Subcutaneous adipose tissue (tissue), 4 donors: ENCODE data around the gene GRIN2A. TPM values are rescaled to one million over a fixed set of nuclear protein-coding genes. Genes with fewer than 3 reads are reported as not detected.

ENCODE experiments used
- total RNA-seq, 4 donors: library from RNA; depleted of rRNA; stranded (reverse); fragments of >200 nt; gene quantifications; one replicate each; pipeline ENCODE4 v1.1.0, GENCODE V29; 2016
- TF ChIP-seq, protein P1 (sequence below): fragments of 450-650 bp; IDR thresholded peaks from one replicate; pipeline ENCODE4 v1.5.1; 2016; ENCODE audit warnings: low read depth, mild to moderate bottlenecking, control low read depth, antibody characterized with exemption, moderate library complexity

GRIN2A gene
- total RNA-seq, 4 donors from 2014 or later = under 0.01 to 0.19 (median 0.17) TPM; not detected in 1

DNA sequence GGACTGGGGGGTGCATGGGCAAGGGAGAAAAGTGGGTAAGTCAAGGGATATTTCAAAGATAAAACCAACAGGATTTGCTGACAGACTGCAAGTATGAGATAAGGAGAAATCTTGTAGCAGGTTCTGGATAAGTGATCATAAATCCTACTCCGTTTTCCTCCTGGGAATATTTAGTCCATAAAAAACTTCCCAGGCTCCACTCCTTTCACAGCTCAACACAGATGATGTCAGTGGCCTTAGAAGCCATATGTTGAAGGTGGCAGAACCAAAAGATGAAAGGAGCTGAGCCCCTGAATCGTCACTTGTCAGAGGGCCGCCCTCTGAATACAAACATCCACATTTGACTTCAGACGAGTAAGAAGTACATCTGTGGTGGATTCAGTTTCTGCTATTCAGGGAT lies 71.7 kb downstream of the GRIN2A start:
- TF ChIP-seq, protein P1, sequence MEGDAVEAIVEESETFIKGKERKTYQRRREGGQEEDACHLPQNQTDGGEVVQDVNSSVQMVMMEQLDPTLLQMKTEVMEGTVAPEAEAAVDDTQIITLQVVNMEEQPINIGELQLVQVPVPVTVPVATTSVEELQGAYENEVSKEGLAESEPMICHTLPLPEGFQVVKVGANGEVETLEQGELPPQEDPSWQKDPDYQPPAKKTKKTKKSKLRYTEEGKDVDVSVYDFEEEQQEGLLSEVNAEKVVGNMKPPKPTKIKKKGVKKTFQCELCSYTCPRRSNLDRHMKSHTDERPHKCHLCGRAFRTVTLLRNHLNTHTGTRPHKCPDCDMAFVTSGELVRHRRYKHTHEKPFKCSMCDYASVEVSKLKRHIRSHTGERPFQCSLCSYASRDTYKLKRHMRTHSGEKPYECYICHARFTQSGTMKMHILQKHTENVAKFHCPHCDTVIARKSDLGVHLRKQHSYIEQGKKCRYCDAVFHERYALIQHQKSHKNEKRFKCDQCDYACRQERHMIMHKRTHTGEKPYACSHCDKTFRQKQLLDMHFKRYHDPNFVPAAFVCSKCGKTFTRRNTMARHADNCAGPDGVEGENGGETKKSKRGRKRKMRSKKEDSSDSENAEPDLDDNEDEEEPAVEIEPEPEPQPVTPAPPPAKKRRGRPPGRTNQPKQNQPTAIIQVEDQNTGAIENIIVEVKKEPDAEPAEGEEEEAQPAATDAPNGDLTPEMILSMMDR = no peak

DNA sequence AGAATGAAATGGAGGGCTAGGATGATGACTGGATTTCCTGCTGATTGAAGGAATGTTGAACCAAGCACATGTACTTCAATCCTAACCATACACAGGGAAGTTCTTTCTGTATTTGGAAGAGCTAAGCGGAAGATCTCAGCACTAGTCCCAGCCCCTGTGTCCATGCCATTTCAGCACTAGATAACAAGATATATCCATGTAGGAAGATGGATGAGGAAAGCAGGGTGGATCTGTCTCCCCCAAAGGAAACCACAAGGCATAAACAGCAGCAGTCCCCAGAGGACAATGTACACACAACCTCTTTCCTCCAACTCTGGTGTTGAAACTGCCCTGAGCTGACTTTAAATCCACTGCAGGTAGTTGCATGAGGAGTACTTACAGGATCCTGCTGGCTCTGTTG lies 75.1 kb downstream of the GRIN2A start:
- TF ChIP-seq, protein P1 = no peak

DNA sequence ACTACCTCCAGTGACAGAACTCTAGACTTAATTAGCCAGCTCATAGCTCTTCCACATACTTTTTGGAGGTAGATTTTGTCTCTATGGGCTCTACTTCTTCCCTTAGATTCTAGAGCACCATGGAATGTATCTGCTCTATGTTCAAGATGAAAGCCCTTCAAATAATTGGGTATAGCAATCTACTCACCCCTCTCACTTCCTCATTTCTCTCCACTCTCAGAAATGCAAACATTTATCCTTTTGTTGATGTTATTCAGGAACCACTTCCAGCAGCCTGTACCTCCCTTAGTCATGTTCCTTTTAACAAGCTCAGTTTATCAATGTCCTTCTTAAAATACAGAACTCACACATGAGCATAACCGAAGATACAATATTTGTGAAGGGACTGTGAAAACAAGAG lies 78.5 kb downstream of the GRIN2A start:
- TF ChIP-seq, protein P1 = no peak

DNA sequence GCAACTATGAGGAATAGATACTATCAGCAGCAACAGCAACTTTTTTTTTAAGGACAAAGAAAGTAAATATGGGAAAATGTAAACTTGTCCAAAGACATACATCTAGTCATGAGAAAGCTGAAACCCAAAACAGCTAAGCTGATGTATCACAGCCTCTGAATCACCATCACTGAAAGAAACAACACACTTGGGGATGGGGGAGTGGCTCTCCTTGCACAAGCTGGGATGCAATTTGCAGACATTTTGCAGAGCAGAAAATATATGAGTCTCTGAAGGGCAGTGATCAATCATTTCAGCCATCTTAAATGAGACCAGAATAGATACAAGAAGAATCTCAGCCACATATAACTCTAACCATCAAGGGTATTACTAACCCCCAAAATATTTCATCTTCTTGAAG lies 79.1 kb downstream of the GRIN2A start:
- TF ChIP-seq, protein P1 = no peak

DNA sequence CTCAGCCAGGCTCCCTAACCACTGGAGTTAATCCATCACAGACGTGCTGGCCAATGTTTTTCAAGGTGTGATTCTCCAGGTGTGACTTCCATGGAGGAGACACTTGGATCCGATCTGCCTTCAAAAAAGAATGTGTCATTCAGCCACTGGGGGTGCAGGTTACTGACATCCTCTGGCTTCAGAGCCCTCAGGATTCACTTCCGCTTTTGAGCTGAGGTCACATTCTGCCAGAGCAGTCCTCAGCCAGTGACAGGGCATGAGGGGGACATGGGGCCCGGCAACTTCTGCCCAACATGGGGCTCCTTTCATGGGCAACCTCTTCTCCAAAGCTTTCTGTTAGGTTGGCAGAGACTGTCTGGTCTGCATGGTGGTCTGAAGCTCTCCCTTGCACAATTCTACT lies 81.4 kb downstream of the GRIN2A start:
- TF ChIP-seq, protein P1 = no peak

DNA sequence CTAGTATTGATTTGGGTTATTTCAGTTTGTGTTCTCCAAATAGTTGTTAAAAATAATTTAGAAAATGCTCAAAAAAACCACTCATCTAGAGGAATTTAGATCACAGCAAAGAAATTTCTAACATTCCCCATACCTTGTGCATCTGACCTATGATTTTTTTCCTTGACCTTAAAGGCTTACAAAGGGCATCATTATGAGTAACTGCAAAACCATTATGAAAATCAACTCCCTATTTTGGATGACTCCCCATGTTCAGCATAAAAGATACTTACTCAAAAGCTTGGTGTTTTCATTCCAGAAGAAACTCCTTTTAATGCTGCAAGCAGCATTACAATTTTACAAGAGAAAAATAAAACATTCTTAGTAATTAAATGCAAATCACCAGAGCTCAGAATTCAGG lies 83.2 kb downstream of the GRIN2A start:
- TF ChIP-seq, protein P1 = no peak

DNA sequence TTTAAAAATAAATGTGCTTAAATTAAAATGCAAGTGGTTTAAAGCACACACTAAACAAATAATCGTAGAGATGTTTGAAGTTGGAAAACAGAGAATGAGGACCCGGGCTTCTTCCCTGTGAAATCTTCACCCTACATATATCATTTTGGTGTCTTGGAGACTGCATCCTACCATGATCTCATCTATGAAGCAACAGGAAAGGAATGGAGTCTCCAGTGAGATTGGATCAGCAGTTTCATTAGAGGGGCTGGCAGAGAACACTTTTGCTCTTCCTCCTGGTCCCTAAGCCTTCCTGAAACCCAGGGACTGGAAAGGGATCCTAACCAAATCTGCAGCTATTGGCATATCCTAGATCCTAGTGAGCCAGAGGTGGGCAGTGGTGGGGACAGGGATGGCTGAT lies 85.0 kb downstream of the GRIN2A start:
- TF ChIP-seq, protein P1 = no peak
